DOHH2 (cell line): ENCODE data around the gene KLHL6.

Experiments
- CTCF ChIP-seq: fragments of 200-600 bp; sonication (generic); IDR thresholded peaks from one replicate; pipeline ENCODE4 v1.5.1; 2014; ENCODE audit warnings: antibody characterized with exemption, mild to moderate bottlenecking, low read depth, low read length; ENCODE audit not compliant: poor library complexity, severe bottlenecking
- EZH2phosphoT487 ChIP-seq: fragments of 200-600 bp; sonication (generic); IDR thresholded peaks from 2 replicates; pipeline ENCODE4 v1.6.1; 2017; ENCODE audit warnings: borderline replicate concordance, mild to moderate bottlenecking, antibody characterized with exemption, low read length, moderate library complexity, mixed read lengths

- TF ChIP-seq CTCF (no peak), EZH2phosphoT487 (no peak)
These were observed 1.2 kb upstream of the KLHL6 start for GRCh38 chr3:183556722-183557121.
